SU-DHL-6 (cell line): ENCODE data around the gene OR2T10.
"Not testable (repeated sequence)": the region's sequence is repeated elsewhere in the genome, so short reads cannot be mapped to it uniquely, and the experiment has no call there.

Experiments
- H2AFZ ChIP-seq: fragments of 200-600 bp; sonication (generic); 2 replicates; pipeline ENCODE4 v1.6.1; 2014; ENCODE audit warnings: low read depth, mild to moderate bottlenecking, moderate library complexity, mixed read lengths, antibody characterized with exemption, low read length; ENCODE audit not compliant: severe bottlenecking
- H3F3A ChIP-seq: fragments of 200-600 bp; shearing (Covaris generic); 2 replicates; pipeline ENCODE4 v1.6.0; 2016; ENCODE audit warnings: antibody characterized with exemption, mild to moderate bottlenecking; ENCODE audit not compliant: insufficient read depth
- H3K27ac ChIP-seq: fragments of 200-600 bp; sonication (generic); 2 replicates; pipeline ENCODE4 v1.5.1; 2016; ENCODE audit warnings: low read depth, mild to moderate bottlenecking, low read length, moderate library complexity, mixed read lengths
- H3K27me3 ChIP-seq: fragments of 200-600 bp; sonication (generic), shearing (Covaris generic); 2 replicates; pipeline ENCODE4 v1.6.0; 2014; ENCODE audit warnings: mild to moderate bottlenecking, low read length
- H3K36me3 ChIP-seq: fragments of 200-600 bp; sonication (generic); 2 replicates; pipeline ENCODE4 v1.6.1; 2014; ENCODE audit warnings: mild to moderate bottlenecking, low read length, mixed read lengths
- H3K4me2 ChIP-seq: fragments of 300-600, 200-600 bp; shearing (Covaris generic), sonication (generic); 2 replicates; pipeline ENCODE4 v1.6.0; 2014; ENCODE audit warnings: low read length, low read depth, mild to moderate bottlenecking; ENCODE audit not compliant: poor library complexity, severe bottlenecking
- H3K4me3 ChIP-seq: fragments of 200-600 bp; sonication (generic); 2 replicates; pipeline ENCODE4 v1.5.1; 2014; ENCODE audit warnings: antibody characterized with exemption, low read length, mild to moderate bottlenecking, mixed read lengths; ENCODE audit not compliant: insufficient read depth, poor library complexity, severe bottlenecking
- H3K79me2 ChIP-seq: fragments of 200-600 bp; sonication (generic); 2 replicates; pipeline ENCODE4 v1.6.1; 2014; ENCODE audit warnings: mild to moderate bottlenecking, low read length, moderate library complexity; ENCODE audit not compliant: insufficient read depth
- H3K9ac ChIP-seq: fragments of 200-600 bp; sonication (generic); 2 replicates; pipeline ENCODE4 v1.7.0; 2014; ENCODE audit warnings: mild to moderate bottlenecking, low read length
- H3K9me2 ChIP-seq: fragments of 200-600 bp; sonication (generic); replicated peaks from 2 replicates; pipeline ENCODE4 v1.6.1; 2014; ENCODE audit warnings: low read length; ENCODE audit not compliant: insufficient read depth
- H3K9me3 ChIP-seq: fragments of 200-600 bp; sonication (generic); 2 replicates; pipeline ENCODE4 v1.6.1; 2014; ENCODE audit warnings: low read length, mixed read lengths; ENCODE audit not compliant: insufficient read depth
- H4K20me1 ChIP-seq: fragments of 200-600 bp; sonication (generic); 2 replicates; pipeline ENCODE4 v1.6.1; 2014; ENCODE audit warnings: low read depth, mild to moderate bottlenecking, antibody characterized with exemption, low read length, moderate library complexity, mixed read lengths
- EZH2phosphoT487 ChIP-seq: fragments of 200-600 bp; sonication (generic), shearing (Covaris generic); conservative IDR thresholded peaks from 2 replicates; pipeline ENCODE4 v1.6.1; 2018; ENCODE audit warnings: mild to moderate bottlenecking, antibody characterized with exemption, low read length, moderate library complexity, mixed read lengths
- TF ChIP-seq, protein P1 (sequence below): fragments of 200-600 bp; sonication (generic); IDR thresholded peaks from one replicate; pipeline ENCODE4 v1.5.1; 2017; ENCODE audit warnings: antibody characterized with exemption, mild to moderate bottlenecking, low read length, moderate library complexity; ENCODE audit not compliant: insufficient read depth, poor library complexity, severe bottlenecking

OR2T10 gene

GRCh38 chr1:248589334-248589733 lies 8.2 kb downstream of the OR2T10 start:
- H3K27me3 ChIP-seq = no peaks in the 10 kb centered on the region
- H3K9me3 ChIP-seq = no peaks in the 10 kb centered on the region
- no peaks in the 10 kb centered on the region for H3K9me2 ChIP-seq
- no peaks in the 10 kb centered on the region for H4K20me1 ChIP-seq
- no peak overlapping the region for H3K9ac ChIP-seq
- H2AFZ ChIP-seq = no peak overlapping the region
- H3F3A ChIP-seq = no peaks in the 10 kb centered on the region
- no peaks in the 10 kb centered on the region for H3K79me2 ChIP-seq
- no peaks in the 10 kb centered on the region for H3K36me3 ChIP-seq
- H3K4me2 ChIP-seq = no peak overlapping the region
- H3K27ac ChIP-seq = no peak overlapping the region
- TF ChIP-seq, protein P1, sequence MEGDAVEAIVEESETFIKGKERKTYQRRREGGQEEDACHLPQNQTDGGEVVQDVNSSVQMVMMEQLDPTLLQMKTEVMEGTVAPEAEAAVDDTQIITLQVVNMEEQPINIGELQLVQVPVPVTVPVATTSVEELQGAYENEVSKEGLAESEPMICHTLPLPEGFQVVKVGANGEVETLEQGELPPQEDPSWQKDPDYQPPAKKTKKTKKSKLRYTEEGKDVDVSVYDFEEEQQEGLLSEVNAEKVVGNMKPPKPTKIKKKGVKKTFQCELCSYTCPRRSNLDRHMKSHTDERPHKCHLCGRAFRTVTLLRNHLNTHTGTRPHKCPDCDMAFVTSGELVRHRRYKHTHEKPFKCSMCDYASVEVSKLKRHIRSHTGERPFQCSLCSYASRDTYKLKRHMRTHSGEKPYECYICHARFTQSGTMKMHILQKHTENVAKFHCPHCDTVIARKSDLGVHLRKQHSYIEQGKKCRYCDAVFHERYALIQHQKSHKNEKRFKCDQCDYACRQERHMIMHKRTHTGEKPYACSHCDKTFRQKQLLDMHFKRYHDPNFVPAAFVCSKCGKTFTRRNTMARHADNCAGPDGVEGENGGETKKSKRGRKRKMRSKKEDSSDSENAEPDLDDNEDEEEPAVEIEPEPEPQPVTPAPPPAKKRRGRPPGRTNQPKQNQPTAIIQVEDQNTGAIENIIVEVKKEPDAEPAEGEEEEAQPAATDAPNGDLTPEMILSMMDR = no peak
- TF ChIP-seq EZH2phosphoT487 = no peak
- no peak overlapping the region for H3K4me3 ChIP-seq

GRCh38 chr1:248585266-248585665 lies 12.2 kb downstream of the OR2T10 start:
- TF ChIP-seq, protein P1 = no peak
- TF ChIP-seq EZH2phosphoT487 = no peak
- Histone ChIP-seq H3K79me2 (no peaks in the 10 kb centered on the region), H3K9me3 (no peaks in the 10 kb centered on the region), H4K20me1 (no peaks in the 10 kb centered on the region), H3K27me3 (no peaks in the 10 kb centered on the region), H3K4me3 (no peak overlapping the region), H3K27ac (no peak overlapping the region), H3K36me3 (no peaks in the 10 kb centered on the region), H3F3A (no peaks in the 10 kb centered on the region), H3K9me2 (no peaks in the 10 kb centered on the region), H2AFZ (no peak overlapping the region), H3K4me2 (no peak overlapping the region), H3K9ac (no peak overlapping the region)

- no peak overlapping the region for H3K9ac ChIP-seq
- H3K4me3 ChIP-seq = no peak overlapping the region
- TF ChIP-seq EZH2phosphoT487 = no peak
- TF ChIP-seq, protein P1 = no peak
- no peaks in the 10 kb centered on the region for H3K36me3 ChIP-seq
- no peak overlapping the region for H3K4me2 ChIP-seq
- no peaks in the 10 kb centered on the region for H3K9me2 ChIP-seq
- no peaks in the 10 kb centered on the region for H4K20me1 ChIP-seq
- no peak overlapping the region for H2AFZ ChIP-seq
- H3K79me2 ChIP-seq = no peaks in the 10 kb centered on the region
- H3F3A ChIP-seq = no peaks in the 10 kb centered on the region
- no peaks in the 10 kb centered on the region for H3K9me3 ChIP-seq
- no peak overlapping the region for H3K27ac ChIP-seq
- no peaks in the 10 kb centered on the region for H3K27me3 ChIP-seq
Observed at GRCh38 chr1:248576260-248576980, 21.1 kb downstream of the OR2T10 start.

DNA sequence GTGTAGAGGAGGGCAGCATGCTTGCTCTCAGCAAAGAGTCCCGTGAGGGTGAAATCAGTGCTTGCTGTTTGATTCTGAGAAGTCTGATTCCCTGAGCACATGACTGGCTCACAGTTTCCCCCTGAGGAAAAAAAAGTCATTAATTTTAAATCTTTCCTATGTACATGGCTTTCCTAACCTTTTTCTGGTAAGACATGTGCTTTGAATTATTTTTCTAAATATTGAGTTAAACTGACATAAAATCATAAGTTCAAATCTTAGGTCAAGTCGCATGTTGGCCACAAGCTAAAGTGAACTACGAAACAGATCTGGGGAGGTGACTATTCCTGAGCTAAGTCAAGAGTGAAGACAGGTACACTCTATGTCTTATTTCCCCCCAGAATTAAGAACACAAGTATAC lies 22.8 kb downstream of the OR2T10 start, which contains the start of gene OR2T34:
Gene OR2T34 (minus strand): TSS at position 101 of the 400 bp plus-strand sequence. CDS start 0 bp downstream, at position 101.
- H3K9me2 ChIP-seq, H3F3A ChIP-seq, H3K36me3 ChIP-seq, H3K9ac ChIP-seq, H2AFZ ChIP-seq, H3K9me3 ChIP-seq, H3K27ac ChIP-seq, H3K4me3 ChIP-seq, H3K27me3 ChIP-seq, H3K79me2 ChIP-seq, H3K4me2 ChIP-seq, H4K20me1 ChIP-seq: not testable (repeated sequence)

DNA sequence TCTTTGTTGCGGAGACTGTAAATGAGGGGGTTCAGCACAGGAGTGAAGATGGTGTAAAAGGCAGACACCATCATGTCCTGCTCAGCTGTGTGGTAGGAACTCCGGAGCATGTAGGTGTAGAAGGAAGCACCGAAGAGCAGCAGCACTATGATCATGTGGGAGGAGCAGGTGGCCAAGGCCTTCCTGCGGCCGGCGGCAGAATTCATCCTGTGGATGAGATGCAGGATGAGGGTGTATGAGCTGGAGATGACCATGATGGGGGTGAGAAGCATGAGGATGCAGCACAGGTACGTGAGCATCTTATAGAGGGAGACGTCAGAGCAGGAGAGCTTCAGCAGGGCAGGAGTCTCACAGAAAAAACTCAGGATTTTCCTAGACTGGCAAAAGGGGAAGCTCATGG lies 23.6 kb downstream of the OR2T10 start:
- H3K9me3 ChIP-seq, H3K27me3 ChIP-seq, H3K4me2 ChIP-seq, H3K36me3 ChIP-seq, H4K20me1 ChIP-seq, H3K9me2 ChIP-seq, H3K9ac ChIP-seq, H3K79me2 ChIP-seq, H3F3A ChIP-seq, H3K27ac ChIP-seq, H2AFZ ChIP-seq, H3K4me3 ChIP-seq: not testable (repeated sequence)

- H4K20me1 ChIP-seq, H3K79me2 ChIP-seq, H2AFZ ChIP-seq, H3K36me3 ChIP-seq, H3K27ac ChIP-seq, H3K4me2 ChIP-seq, H3K9me2 ChIP-seq, H3K4me3 ChIP-seq, H3K9me3 ChIP-seq, H3K27me3 ChIP-seq, H3F3A ChIP-seq, H3K9ac ChIP-seq: not testable (repeated sequence)
Observed at GRCh38 chr1:248572049-248572448, 25.5 kb downstream of the OR2T10 start.
